ENCODE measurements around the gene NPAT. TPM values are rescaled to one million over a fixed set of nuclear protein-coding genes. Genes with fewer than 3 reads are reported as not detected.

Gene NPAT
- total and polyA plus RNA-seq, 9 of the 15 experiments (the other 6 are each of a cell fraction or from before 2014, with no cell fraction given), result 8.8 to 30.0 (median 22.1) TPM

DNA sequence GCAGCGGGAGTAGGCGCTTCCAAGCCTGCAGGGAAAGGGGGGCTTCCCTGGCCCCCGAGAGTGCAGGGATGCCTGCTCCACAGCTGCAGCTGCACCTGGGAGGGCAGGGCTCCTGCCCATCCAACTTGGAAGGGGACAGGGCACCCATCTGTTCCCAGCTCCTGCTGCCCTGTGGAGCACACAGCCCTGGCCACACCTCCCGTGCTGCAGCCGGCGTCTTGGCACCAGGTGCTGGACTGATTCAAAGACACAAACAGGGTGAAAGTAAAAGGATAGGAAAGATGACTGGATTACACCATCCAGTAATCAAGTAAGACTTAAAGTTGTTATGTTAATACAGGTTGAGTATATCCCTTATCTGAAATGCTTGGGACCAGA, 14.8 kb downstream of the NPAT start:
- Histone ChIP-seq H3K9me3 (replicated peaks; ENCODE audit: control insufficient read depth, insufficient read depth, low read depth, low read length) (peaks cover 29% of the 10 kb centered on the region), H3K4me1 (replicated peaks in 1 of 2; ENCODE audit: control insufficient read depth in 2 of 2, insufficient read depth in 2 of 2, low read length in 2 of 2) (peaks cover 5 to 6% of the 10 kb centered on the region in 2 experiments; a peak in 3 of 5 replicates), H3K79me2 (ENCODE audit: control insufficient read depth, insufficient read depth, low read length) (peaks cover 93% of the 10 kb centered on the region), H3K4me3 (no peak overlapping the region), H4K20me1 (replicated peaks; ENCODE audit: control insufficient read depth, insufficient read depth, low read length) (no peaks in the 10 kb centered on the region; the same call in 1 of the 2 replicates), H2AFZ (ENCODE audit: low read depth, low read length) (no peak overlapping the region), H3K36me3 (ENCODE audit: control insufficient read depth, insufficient read depth, low read length) (peaks cover 89% of the 10 kb centered on the region), H3K4me2 (ENCODE audit: insufficient read depth, low read length) (no peak overlapping the region), H3K27ac (ENCODE audit: extremely low read depth, low read depth, low read length) (no peak overlapping the region), H3K9me1 (ENCODE audit: control insufficient read depth, insufficient read depth, low read length) (peaks cover 3% of the 10 kb centered on the region), H3K9ac (ENCODE audit: insufficient read depth in 1 of 2, low read depth in 2 of 2, low read length in 2 of 2) (no peak overlapping the region), H3K27me3 (ENCODE audit: control insufficient read depth in 2 of 2, insufficient read depth in 2 of 2, low read length in 2 of 2) (no peaks in the 10 kb centered on the region)
- POLR2A ChIA-PET, result interaction anchor here (1.9 kb wide), 1 partner anchor 11 kb away, joined by 5 read pairs; no protein-coding TSS in a partner anchor
- in situ Hi-C loops (cut with MboI) (no loop called here), intact Hi-C loops (cut with micrococcal nuclease) (no loop called here)
- TF ChIP-seq TEAD4 (IDR thresholded peaks at IDR 0.05; ENCODE audit: low read length), result no peak
- TF ChIP-seq TEAD4 (CRISPR knock-in tag; IDR thresholded peaks at IDR 0.05; ENCODE audit: borderline replicate concordance), result 0 out of 2 replicates have a peak, but pooled peaks have one; percentile 43
- TF ChIP-seq CHD1 (IDR thresholded peaks at IDR 0.05; ENCODE audit: low read length), result no peak
- TF ChIP-seq POLR2G (IDR thresholded peaks at IDR 0.05; ENCODE audit: low read depth, low read length), result 0 out of 2 replicates have a peak, but pooled peaks have one; percentile 4
- BruUV-seq (replicated peaks), result no TSS peak
- ATAC-seq, result no peak
- 94% methylated on average over 4 of the region's 6 CpGs for WGBS (ENCODE audit: insufficient coverage, low coverage, missing lambda C conversion rate)
- CTCF ChIA-PET (ENCODE audit: low intra/inter-chr PET ratio), result no interaction called here
- FAIRE-seq, result no peak
- DNase-seq (ENCODE audit: extremely low read depth in 1 of 4, low spot score in 3 of 4), result no peak

DNA sequence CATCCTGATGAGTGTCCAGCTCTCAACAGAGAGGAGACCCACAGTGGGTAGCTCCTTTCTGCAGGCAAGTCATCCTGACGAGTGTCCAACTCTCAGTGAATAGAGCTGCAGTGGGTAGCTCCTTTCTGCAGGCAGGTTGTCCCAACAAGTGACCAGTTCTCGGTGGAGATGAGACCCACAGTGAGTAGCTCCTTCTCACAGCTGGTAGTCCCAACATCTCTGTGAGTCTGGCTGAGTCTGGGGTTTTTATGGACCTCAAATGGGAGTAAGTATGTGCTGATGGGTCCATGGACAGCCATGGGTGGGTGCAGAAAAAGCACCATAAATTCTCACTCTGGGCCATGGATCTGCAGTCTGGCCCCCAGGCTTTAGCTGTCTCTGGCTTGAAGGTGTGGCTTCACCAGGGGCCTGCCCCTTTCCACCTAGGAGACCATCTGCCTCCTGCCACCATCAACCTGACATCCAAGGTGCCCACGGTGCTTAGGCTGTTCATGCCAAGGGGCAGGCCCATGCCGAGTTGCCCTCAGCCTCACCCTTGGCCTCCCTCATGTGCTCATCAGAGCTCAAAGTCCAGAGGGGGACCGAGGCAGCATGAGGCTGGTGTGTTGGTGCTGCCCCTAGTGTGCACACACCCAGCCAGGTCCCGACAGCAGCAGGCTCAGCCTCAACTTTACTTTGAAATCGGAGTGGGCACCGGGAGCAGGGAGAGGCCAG, 15.3 kb downstream of the NPAT start:
- intact Hi-C loops (cut with micrococcal nuclease) (no loop called here), in situ Hi-C loops (cut with MboI) (no loop called here)
- H3K4me3 ChIP-seq, result no peak overlapping the region
- H3K9me3 ChIP-seq (replicated peaks; ENCODE audit: control insufficient read depth, insufficient read depth, low read depth, low read length), result peaks cover 29% of the 10 kb centered on the region
- no peak overlapping the region for H3K9ac ChIP-seq (ENCODE audit: insufficient read depth in 1 of 2, low read depth in 2 of 2, low read length in 2 of 2)
- peaks cover 5 to 6% of the 10 kb centered on the region in 2 experiments; a peak in 3 of 5 replicates for H3K4me1 ChIP-seq (replicated peaks in 1 of 2; ENCODE audit: control insufficient read depth in 2 of 2, insufficient read depth in 2 of 2, low read length in 2 of 2)
- no peak overlapping the region for H3K4me2 ChIP-seq (ENCODE audit: insufficient read depth, low read length)
- CTCF ChIA-PET (ENCODE audit: low intra/inter-chr PET ratio), result no interaction called here
- H3K27ac ChIP-seq (ENCODE audit: extremely low read depth, low read depth, low read length), result no peak overlapping the region
- 87% methylated on average over 8 of the region's 8 CpGs for WGBS (ENCODE audit: insufficient coverage, low coverage, missing lambda C conversion rate)
- no peaks in the 10 kb centered on the region for H3K27me3 ChIP-seq (ENCODE audit: control insufficient read depth in 2 of 2, insufficient read depth in 2 of 2, low read length in 2 of 2)
- no peak for FAIRE-seq
- H3K36me3 ChIP-seq (ENCODE audit: control insufficient read depth, insufficient read depth, low read length), result peaks cover 94% of the 10 kb centered on the region
- no peak overlapping the region for H2AFZ ChIP-seq (ENCODE audit: low read depth, low read length)
- BruUV-seq (replicated peaks), result no TSS peak
- no peaks in the 10 kb centered on the region; the same call in 1 of the 2 replicates for H4K20me1 ChIP-seq (replicated peaks; ENCODE audit: control insufficient read depth, insufficient read depth, low read length)
- peaks cover 3% of the 10 kb centered on the region for H3K9me1 ChIP-seq (ENCODE audit: control insufficient read depth, insufficient read depth, low read length)
- DNase-seq (ENCODE audit: extremely low read depth in 1 of 4, low spot score in 3 of 4), result no peak
- H3K79me2 ChIP-seq (ENCODE audit: control insufficient read depth, insufficient read depth, low read length), result peaks cover 94% of the 10 kb centered on the region
- POLR2A ChIA-PET, result interaction anchor here (0.6 to 1.9 kb wide), 4 partner anchors 8 to 433 kb away, joined by 3 to 5 read pairs (median 3); no protein-coding TSS in a partner anchor
- ATAC-seq, result peak; percentile 16; the same call in 2 of the 3 replicates
- TF ChIP-seq CREB3L1 (IDR thresholded peaks at IDR 0.05; ENCODE audit: borderline replicate concordance, low read depth) (no peak), TRIM28 (IDR thresholded peaks at IDR 0.05) (peak; percentile 86; the same call in 1 of the 2 replicates), MLLT1 (IDR thresholded peaks at IDR 0.05) (no peak), GABPB2 (CRISPR knock-in tag; conservative IDR thresholded peaks at IDR 0.05) (no peak), ZNF134 (CRISPR knock-in tag; conservative IDR thresholded peaks at IDR 0.05) (no peak), NRF1 (conservative IDR thresholded peaks at IDR 0.05 in 1 of 2, IDR thresholded peaks at IDR 0.05 in 1 of 2) (no peak)

Data from K562 (cell line).